Parathyroid adenoma (tissue), 2 donors: ENCODE measurements around the gene ANKRD6.

ENCODE experiments used
- H2AFZ ChIP-seq: fragments of 300-600 bp; sonication (generic); one replicate; pipeline ENCODE4 v1.7.0; 2017; ENCODE audit warnings: antibody characterized with exemption, mild to moderate bottlenecking
- H3K27ac ChIP-seq: fragments of 300-600 bp; sonication (generic); one replicate; pipeline ENCODE4 v1.7.0; 2017
- H3K27me3 ChIP-seq: fragments of 300-600 bp; sonication (generic); one replicate; pipeline ENCODE4 v1.7.0; 2017; ENCODE audit warnings: low read length; ENCODE audit not compliant: control insufficient read depth, insufficient read depth
- H3K36me3 ChIP-seq: fragments of 300-600 bp; sonication (generic); one replicate; pipeline ENCODE4 v1.7.0; 2017; ENCODE audit warnings: low read length; ENCODE audit not compliant: control insufficient read depth, insufficient read depth
- H3K4me1 ChIP-seq: fragments of 300-600 bp; sonication (generic); one replicate; pipeline ENCODE4 v1.7.0; 2017; ENCODE audit warnings: control low read depth
- H3K4me2 ChIP-seq: fragments of 300-600 bp; sonication (generic); one replicate; pipeline ENCODE4 v1.7.0; 2017; ENCODE audit warnings: low read length
- H3K4me3 ChIP-seq: fragments of 300-600 bp; sonication (generic); one replicate; pipeline ENCODE4 v1.7.0; 2017; ENCODE audit warnings: low read depth, low read length
- H3K79me2 ChIP-seq: fragments of 300-600 bp; sonication (generic); one replicate; pipeline ENCODE4 v1.7.0; 2017; ENCODE audit warnings: control low read depth
- H3K9ac ChIP-seq: fragments of 300-600 bp; sonication (generic); one replicate; pipeline ENCODE4 v1.7.0; 2017; ENCODE audit warnings: mild to moderate bottlenecking
- H3K9me3 ChIP-seq: fragments of 300-600 bp; sonication (generic); one replicate; pipeline ENCODE4 v1.7.0; 2017; ENCODE audit warnings: low read length; ENCODE audit not compliant: control insufficient read depth
- CTCF ChIP-seq: fragments of 300-600 bp; sonication (generic); IDR thresholded peaks from one replicate; pipeline ENCODE4 v1.7.0; 2017; ENCODE audit warnings: antibody characterized with exemption, mild to moderate bottlenecking
- donor health status: primary hyperparathyroidism.

ANKRD6 gene

GRCh38 chr6:89458704-89459103 lies 25.8 kb downstream of the ANKRD6 start:
- no peak overlapping the region for H3K4me3 ChIP-seq
- no peaks in the 10 kb centered on the region for H3K79me2 ChIP-seq
- no peaks in the 10 kb centered on the region for H3K36me3 ChIP-seq
- no peaks in the 10 kb centered on the region for H3K9me3 ChIP-seq
- no peak overlapping the region for H3K27ac ChIP-seq
- no peak overlapping the region for H3K4me2 ChIP-seq
- TF ChIP-seq CTCF: no peak
- H2AFZ ChIP-seq: no peak overlapping the region
- no peaks in the 10 kb centered on the region for H3K27me3 ChIP-seq
- no peaks in the 10 kb centered on the region for H3K4me1 ChIP-seq
- H3K9ac ChIP-seq: no peak overlapping the region

- Histone ChIP-seq H3K9ac (no peak overlapping the region), H3K27me3 (no peaks in the 10 kb centered on the region), H3K4me2 (no peak overlapping the region), H3K79me2 (no peaks in the 10 kb centered on the region), H3K27ac (no peak overlapping the region), H3K9me3 (no peaks in the 10 kb centered on the region), H2AFZ (no peak overlapping the region), H3K36me3 (no peaks in the 10 kb centered on the region), H3K4me3 (no peak overlapping the region), H3K4me1 (no peaks in the 10 kb centered on the region)
- no peak for TF ChIP-seq CTCF
Observed at GRCh38 chr6:89459501-89459900, 26.5 kb downstream of the ANKRD6 start.

- no peak for TF ChIP-seq CTCF
- Histone ChIP-seq H3K36me3 (no peaks in the 10 kb centered on the region), H2AFZ (no peak overlapping the region), H3K27ac (no peak overlapping the region), H3K27me3 (no peaks in the 10 kb centered on the region), H3K9ac (no peak overlapping the region), H3K4me2 (no peak overlapping the region), H3K9me3 (no peaks in the 10 kb centered on the region), H3K4me1 (no peaks in the 10 kb centered on the region), H3K79me2 (no peaks in the 10 kb centered on the region), H3K4me3 (no peak overlapping the region)
Observed at GRCh38 chr6:89460713-89461112, 27.8 kb downstream of the ANKRD6 start.

- H3K79me2 ChIP-seq: no peaks in the 10 kb centered on the region
- H3K4me1 ChIP-seq: no peaks in the 10 kb centered on the region
- no peak overlapping the region for H3K4me2 ChIP-seq
- no peaks in the 10 kb centered on the region for H3K27me3 ChIP-seq
- H3K27ac ChIP-seq: no peak overlapping the region
- no peak overlapping the region for H3K9ac ChIP-seq
- no peaks in the 10 kb centered on the region for H3K9me3 ChIP-seq
- no peak overlapping the region for H2AFZ ChIP-seq
- no peak for TF ChIP-seq CTCF
- H3K36me3 ChIP-seq: no peaks in the 10 kb centered on the region
- no peak overlapping the region for H3K4me3 ChIP-seq
Observed at GRCh38 chr6:89462503-89462902, 29.6 kb downstream of the ANKRD6 start.

- Histone ChIP-seq H3K4me3 (no peak overlapping the region), H3K27me3 (no peaks in the 10 kb centered on the region), H3K4me2 (no peak overlapping the region), H3K36me3 (no peaks in the 10 kb centered on the region), H3K9ac (no peak overlapping the region), H2AFZ (no peak overlapping the region), H3K27ac (no peak overlapping the region), H3K9me3 (no peaks in the 10 kb centered on the region), H3K79me2 (no peaks in the 10 kb centered on the region), H3K4me1 (no peaks in the 10 kb centered on the region)
- no peak for TF ChIP-seq CTCF
Observed at GRCh38 chr6:89464295-89464694, 31.3 kb downstream of the ANKRD6 start.
